HG03139 (cell line): Measurements from ENCODE around the gene PLPPR2.
"Not testable (repeated sequence)": the region's sequence is repeated elsewhere in the genome, so short reads cannot be mapped to it uniquely, and the experiment has no call there.

Experiments
- ATAC-seq: cut with Tn5 transposase; IDR thresholded peaks from one replicate; pipeline ENCODE4 v1.9.1; 2021; ENCODE audit not compliant: unreplicated experiment

The PLPPR2 gene

GRCh38 chr19:11370744-11371143, 15.5 kb downstream of the PLPPR2 start:
- no peak for ATAC-seq

- no peak for ATAC-seq
Measured at GRCh38 chr19:11373166-11373884, 18.1 kb downstream of the PLPPR2 start.

GRCh38 chr19:11373885-11374432, 18.7 kb downstream of the PLPPR2 start:
- ATAC-seq, result no peak

DNA sequence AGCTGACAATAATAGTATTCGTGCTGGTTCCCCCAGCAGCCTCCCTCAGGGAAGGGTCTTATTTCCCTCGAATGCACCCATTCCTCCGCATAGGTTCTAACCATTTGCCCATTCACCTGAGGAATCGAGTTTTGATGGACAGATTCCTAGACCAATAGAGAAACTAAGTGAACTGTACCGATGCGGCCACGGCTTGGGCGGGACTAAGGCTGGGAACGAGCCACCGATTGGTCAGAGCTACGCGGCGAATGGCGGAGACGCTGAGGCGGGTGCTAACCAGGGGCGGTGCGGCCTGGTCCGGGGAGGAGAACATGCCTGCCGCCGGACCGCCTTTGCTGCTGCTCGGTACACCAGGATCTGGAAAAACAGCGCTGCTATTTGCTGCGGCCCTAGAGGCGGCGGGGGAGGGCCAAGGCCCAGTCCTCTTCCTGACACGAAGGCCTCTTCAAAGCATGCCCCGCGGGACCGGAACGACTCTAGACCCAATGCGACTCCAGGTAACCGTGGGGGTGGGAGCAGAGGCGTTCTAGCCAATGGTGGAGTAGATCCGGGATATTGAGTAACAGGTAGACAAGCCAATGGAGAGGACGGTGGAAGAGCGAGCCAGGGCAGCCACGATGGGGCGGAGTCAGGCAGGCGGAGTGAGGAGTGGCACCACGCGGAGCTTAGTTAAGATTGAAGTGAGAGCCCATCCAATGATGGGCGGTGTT, 19.4 kb downstream of the PLPPR2 start, which contains the start of gene SWSAP1:
Gene SWSAP1, plus strand, starts transcription at position 234 of the 710 bp plus-strand sequence. Its CDS starts 15 bp downstream, at position 249.
- peak; percentile 81 for ATAC-seq

DNA sequence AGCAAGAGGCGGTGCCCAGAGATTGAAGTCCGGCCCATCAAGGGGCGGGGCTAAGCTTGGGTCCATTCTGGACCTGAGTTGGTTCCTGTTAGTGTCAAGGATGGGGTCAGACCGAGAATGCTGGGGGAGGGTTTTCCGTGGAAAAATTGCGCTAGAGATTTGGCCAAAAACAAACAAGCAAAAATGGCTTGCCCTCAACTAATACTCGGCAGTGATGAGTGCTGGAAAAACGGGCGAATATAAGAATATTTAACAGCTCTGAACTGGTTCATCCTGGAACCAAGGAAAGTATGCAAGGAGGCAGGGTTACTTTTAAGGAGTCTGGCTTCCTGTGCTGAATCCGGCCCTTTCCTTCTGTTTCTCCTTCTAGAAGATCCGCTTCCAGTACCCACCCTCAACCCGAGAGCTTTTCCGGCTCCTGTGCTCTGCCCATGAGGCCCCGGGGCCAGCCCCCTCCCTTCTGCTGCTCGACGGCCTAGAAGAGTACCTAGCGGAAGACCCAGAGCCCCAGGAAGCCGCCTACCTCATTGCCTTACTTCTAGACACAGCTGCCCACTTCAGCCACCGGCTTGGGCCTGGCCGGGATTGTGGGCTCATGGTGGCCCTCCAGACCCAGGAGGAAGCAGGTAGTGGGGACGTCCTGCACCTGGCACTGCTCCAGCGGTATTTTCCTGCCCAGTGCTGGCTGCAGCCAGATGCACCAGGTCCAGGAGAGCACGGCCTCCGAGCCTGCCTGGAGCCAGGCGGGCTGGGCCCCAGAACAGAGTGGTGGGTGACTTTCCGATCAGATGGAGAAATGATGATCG, 20.1 kb downstream of the PLPPR2 start:
- no peak for ATAC-seq

DNA sequence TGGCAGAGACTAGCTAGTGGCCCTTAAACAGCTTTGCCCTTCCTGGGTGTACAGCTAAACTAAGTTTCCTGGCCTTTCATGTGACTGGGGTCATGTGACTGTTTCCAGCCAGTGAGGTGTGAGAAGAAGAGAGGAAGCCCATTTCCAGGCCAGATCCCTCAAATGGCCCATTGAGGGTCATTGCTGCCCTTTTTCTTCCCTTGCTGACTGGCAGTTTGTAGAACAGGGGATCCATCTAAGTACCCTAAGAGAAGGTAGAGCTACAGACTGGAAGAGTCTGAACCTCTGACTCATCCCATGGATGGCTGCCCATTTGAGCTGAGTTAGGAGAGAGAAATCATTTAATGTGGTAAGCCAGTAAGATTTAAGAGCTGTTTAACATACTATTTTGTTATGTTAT, 22.0 kb downstream of the PLPPR2 start:
- no peak for ATAC-seq

DNA sequence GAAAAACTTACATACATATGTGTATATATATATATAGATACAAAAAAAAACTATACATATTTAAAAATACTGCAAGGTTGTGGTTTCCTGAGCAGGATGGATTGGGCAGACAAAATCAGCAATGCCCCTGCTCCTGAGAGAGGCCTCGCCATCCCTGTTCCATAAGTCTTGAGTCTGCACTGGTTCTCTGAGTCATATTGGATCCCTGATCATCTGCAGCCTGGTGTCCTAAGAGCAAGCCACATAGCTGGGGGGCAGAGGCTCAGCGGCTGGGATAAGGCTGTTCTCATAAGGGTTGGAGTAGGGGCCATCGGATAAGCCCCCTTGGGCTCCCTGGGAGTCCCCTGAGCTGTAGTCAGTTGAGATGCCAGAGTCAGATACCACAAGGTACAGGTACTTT, 22.5 kb downstream of the PLPPR2 start:
- no peak for ATAC-seq

GRCh38 chr19:11378319-11379189, 23.3 kb downstream of the PLPPR2 start:
- ATAC-seq, result no peak

GRCh38 chr19:11379269-11379845, 24.1 kb downstream of the PLPPR2 start:
- not testable (repeated sequence) for ATAC-seq

- ATAC-seq, result no peak
Measured at GRCh38 chr19:11379857-11380350, 24.7 kb downstream of the PLPPR2 start.

GRCh38 chr19:11380653-11381537, 25.7 kb downstream of the PLPPR2 start:
- ATAC-seq, result peak; percentile 64

GRCh38 chr19:11382898-11383705, 27.9 kb downstream of the PLPPR2 start:
- no peak for ATAC-seq

DNA sequence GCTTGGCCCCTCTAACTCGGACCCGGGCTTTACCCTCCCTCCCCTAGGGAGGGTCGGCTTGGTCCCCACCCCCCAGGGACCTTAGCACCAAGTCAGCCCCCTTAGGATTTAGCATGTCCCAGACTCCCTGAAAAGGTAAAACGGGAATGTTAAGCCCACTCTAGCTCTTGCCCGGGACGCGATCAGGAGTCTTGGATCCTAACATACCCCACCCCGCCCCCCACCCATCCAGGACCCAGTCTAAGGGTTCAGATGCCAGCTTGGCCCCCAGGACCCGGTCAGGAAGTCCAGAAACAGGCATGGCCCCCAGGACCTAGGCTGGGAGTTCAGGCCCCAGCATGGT, 28.4 kb downstream of the PLPPR2 start:
- ATAC-seq, result no peak

DNA sequence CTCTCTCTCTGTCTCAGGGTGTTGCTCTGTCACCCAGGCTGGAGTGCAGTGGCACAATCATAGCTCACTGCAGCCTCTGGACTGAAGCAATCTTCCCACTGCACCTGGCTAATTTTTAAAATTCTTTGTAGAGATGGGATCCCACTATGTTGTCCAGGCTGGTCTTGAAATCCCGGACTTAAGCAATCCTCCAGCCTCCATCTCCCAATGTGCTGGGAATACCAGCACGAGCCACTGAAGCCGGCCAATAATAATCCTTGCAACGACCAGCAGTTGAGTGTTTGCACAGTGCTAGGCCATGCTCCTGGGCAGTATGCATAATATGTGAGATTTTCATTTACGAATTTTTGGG, 29.5 kb downstream of the PLPPR2 start:
- ATAC-seq, result no peak

- no peak for ATAC-seq
Measured at GRCh38 chr19:11387162-11388034, 32.2 kb downstream of the PLPPR2 start.

GRCh38 chr19:11390359-11390758, 35.1 kb downstream of the PLPPR2 start:
- ATAC-seq, result no peak
